ENCODE data around the gene HDGFL3. TPM values are rescaled to one million over a fixed set of nuclear protein-coding genes. Genes with fewer than 3 reads are reported as not detected.

Gene HDGFL3
- total and polyA plus RNA-seq, 4 donors = 28.0 to 68.4 (median 66.7) TPM

- intact Hi-C loops (cut with DNase I) = no loop called here
- no peaks in the 10 kb centered on the region for H3K36me3 ChIP-seq (ENCODE audit: control insufficient read depth in 1 of 2, insufficient read depth in 2 of 2, low read length in 1 of 2)
- DNase-seq = no peak
- no peak for ATAC-seq (ENCODE audit: low FRiP score)
- H3K4me3 ChIP-seq (ENCODE audit: low read length in 2 of 2) = no peak overlapping the region
- H3K4me1 ChIP-seq (ENCODE audit: control insufficient read depth in 1 of 2, insufficient read depth in 2 of 2, low read length in 2 of 2) = no peaks in the 10 kb centered on the region
- H3K27ac ChIP-seq (ENCODE audit: low read depth in 1 of 2, low read length in 2 of 2) = no peak overlapping the region
- no peaks in the 10 kb centered on the region for H3K9me3 ChIP-seq (ENCODE audit: control insufficient read depth, low read length)
- 87 to 90% methylated on average over 4 of the region's 4 CpGs for WGBS, 2 donors
- no peaks in the 10 kb centered on the region for H3K27me3 ChIP-seq (ENCODE audit: control insufficient read depth in 1 of 2, insufficient read depth in 2 of 2, low read length in 1 of 2)
Observed at GRCh38 chr15:83132861-83133523, 74.6 kb downstream of the HDGFL3 start.

- H3K36me3 ChIP-seq (ENCODE audit: control insufficient read depth in 1 of 2, insufficient read depth in 2 of 2, low read length in 1 of 2) = no peaks in the 10 kb centered on the region
- H3K27ac ChIP-seq (ENCODE audit: low read depth in 1 of 2, low read length in 2 of 2) = no peak overlapping the region
- 84 to 92% methylated on average over 2 of the region's 2 CpGs for WGBS, 2 donors
- H3K4me3 ChIP-seq (ENCODE audit: low read length in 2 of 2) = no peak overlapping the region
- no peak for ATAC-seq (ENCODE audit: low FRiP score)
- H3K4me1 ChIP-seq (ENCODE audit: control insufficient read depth in 1 of 2, insufficient read depth in 2 of 2, low read length in 2 of 2) = no peaks in the 10 kb centered on the region
- H3K27me3 ChIP-seq (ENCODE audit: control insufficient read depth in 1 of 2, insufficient read depth in 2 of 2, low read length in 1 of 2) = no peaks in the 10 kb centered on the region
- no peaks in the 10 kb centered on the region for H3K9me3 ChIP-seq (ENCODE audit: control insufficient read depth, low read length)
- intact Hi-C loops (cut with DNase I) = no loop called here
- DNase-seq = no peak
Observed at GRCh38 chr15:83129791-83130190, 77.8 kb downstream of the HDGFL3 start.

GRCh38 chr15:83127547-83128150 is 80.0 kb downstream of the HDGFL3 start:
- no peak overlapping the region for H3K27ac ChIP-seq (ENCODE audit: low read depth in 1 of 2, low read length in 2 of 2)
- DNase-seq = no peak
- WGBS, 2 donors = 45% methylated on average over 3 of the region's 3 CpGs
- intact Hi-C loops (cut with DNase I) = no loop called here
- no peaks in the 10 kb centered on the region for H3K4me1 ChIP-seq (ENCODE audit: control insufficient read depth in 1 of 2, insufficient read depth in 2 of 2, low read length in 2 of 2)
- no peaks in the 10 kb centered on the region for H3K27me3 ChIP-seq (ENCODE audit: control insufficient read depth in 1 of 2, insufficient read depth in 2 of 2, low read length in 1 of 2)
- H3K4me3 ChIP-seq (ENCODE audit: low read length in 2 of 2) = no peak overlapping the region
- H3K9me3 ChIP-seq (ENCODE audit: control insufficient read depth, low read length) = no peaks in the 10 kb centered on the region
- ATAC-seq (ENCODE audit: low FRiP score) = no peak
- no peaks in the 10 kb centered on the region for H3K36me3 ChIP-seq (ENCODE audit: control insufficient read depth in 1 of 2, insufficient read depth in 2 of 2, low read length in 1 of 2)

GRCh38 chr15:83123529-83123928 is 84.1 kb downstream of the HDGFL3 start:
- no peaks in the 10 kb centered on the region for H3K9me3 ChIP-seq (ENCODE audit: control insufficient read depth, low read length)
- intact Hi-C loops (cut with DNase I) = no loop called here
- no peaks in the 10 kb centered on the region for H3K27me3 ChIP-seq (ENCODE audit: control insufficient read depth in 1 of 2, insufficient read depth in 2 of 2, low read length in 1 of 2)
- 95 to 98% methylated on average over 1 of the region's 1 CpG for WGBS, 2 donors
- no peaks in the 10 kb centered on the region for H3K36me3 ChIP-seq (ENCODE audit: control insufficient read depth in 1 of 2, insufficient read depth in 2 of 2, low read length in 1 of 2)
- H3K27ac ChIP-seq (ENCODE audit: low read depth in 1 of 2, low read length in 2 of 2) = no peak overlapping the region
- H3K4me3 ChIP-seq (ENCODE audit: low read length in 2 of 2) = no peak overlapping the region
- DNase-seq = no peak
- no peaks in the 10 kb centered on the region for H3K4me1 ChIP-seq (ENCODE audit: control insufficient read depth in 1 of 2, insufficient read depth in 2 of 2, low read length in 2 of 2)
- ATAC-seq (ENCODE audit: low FRiP score) = no peak

GRCh38 chr15:83119968-83120581 is 87.5 kb downstream of the HDGFL3 start:
- no peaks in the 10 kb centered on the region for H3K9me3 ChIP-seq (ENCODE audit: control insufficient read depth, low read length)
- no peaks in the 10 kb centered on the region for H3K27me3 ChIP-seq (ENCODE audit: control insufficient read depth in 1 of 2, insufficient read depth in 2 of 2, low read length in 1 of 2)
- WGBS, 2 donors = 79 to 81% methylated on average over 9 of the region's 9 CpGs
- no peak overlapping the region for H3K27ac ChIP-seq (ENCODE audit: low read depth in 1 of 2, low read length in 2 of 2)
- ATAC-seq (ENCODE audit: low FRiP score) = no peak
- H3K4me1 ChIP-seq (ENCODE audit: control insufficient read depth in 1 of 2, insufficient read depth in 2 of 2, low read length in 2 of 2) = no peaks in the 10 kb centered on the region
- no peak overlapping the region for H3K4me3 ChIP-seq (ENCODE audit: low read length in 2 of 2)
- intact Hi-C loops (cut with DNase I) = no loop called here
- no peaks in the 10 kb centered on the region for H3K36me3 ChIP-seq (ENCODE audit: control insufficient read depth in 1 of 2, insufficient read depth in 2 of 2, low read length in 1 of 2)
- DNase-seq = no peak

GRCh38 chr15:83118968-83119367 is 88.7 kb downstream of the HDGFL3 start:
- Histone ChIP-seq H3K36me3 (ENCODE audit: control insufficient read depth in 1 of 2, insufficient read depth in 2 of 2, low read length in 1 of 2) (no peaks in the 10 kb centered on the region), H3K4me1 (ENCODE audit: control insufficient read depth in 1 of 2, insufficient read depth in 2 of 2, low read length in 2 of 2) (no peaks in the 10 kb centered on the region), H3K27ac (ENCODE audit: low read depth in 1 of 2, low read length in 2 of 2) (no peak overlapping the region), H3K4me3 (ENCODE audit: low read length in 2 of 2) (no peak overlapping the region), H3K27me3 (ENCODE audit: control insufficient read depth in 1 of 2, insufficient read depth in 2 of 2, low read length in 1 of 2) (no peaks in the 10 kb centered on the region), H3K9me3 (ENCODE audit: control insufficient read depth, low read length) (no peaks in the 10 kb centered on the region)
- intact Hi-C loops (cut with DNase I) = no loop called here
- ATAC-seq (ENCODE audit: low FRiP score) = no peak
- 80 to 84% methylated on average over 4 of the region's 4 CpGs for WGBS, 2 donors
- DNase-seq = no peak

GRCh38 chr15:83118291-83118827 is 89.3 kb downstream of the HDGFL3 start:
- intact Hi-C loops (cut with DNase I) = no loop called here
- WGBS, 2 donors = 77 to 80% methylated on average over 6 of the region's 6 CpGs
- Histone ChIP-seq H3K36me3 (ENCODE audit: control insufficient read depth in 1 of 2, insufficient read depth in 2 of 2, low read length in 1 of 2) (no peaks in the 10 kb centered on the region), H3K4me3 (ENCODE audit: low read length in 2 of 2) (no peak overlapping the region), H3K9me3 (ENCODE audit: control insufficient read depth, low read length) (no peaks in the 10 kb centered on the region), H3K27ac (ENCODE audit: low read depth in 1 of 2, low read length in 2 of 2) (no peak overlapping the region), H3K4me1 (ENCODE audit: control insufficient read depth in 1 of 2, insufficient read depth in 2 of 2, low read length in 2 of 2) (no peaks in the 10 kb centered on the region), H3K27me3 (ENCODE audit: control insufficient read depth in 1 of 2, insufficient read depth in 2 of 2, low read length in 1 of 2) (no peaks in the 10 kb centered on the region)
- no peak for DNase-seq
- no peak for ATAC-seq (ENCODE audit: low FRiP score)

- intact Hi-C loops (cut with DNase I) = no loop called here
- no peak for ATAC-seq (ENCODE audit: low FRiP score)
- Histone ChIP-seq H3K9me3 (ENCODE audit: control insufficient read depth, low read length) (no peaks in the 10 kb centered on the region), H3K27ac (ENCODE audit: low read depth in 1 of 2, low read length in 2 of 2) (no peak overlapping the region), H3K27me3 (ENCODE audit: control insufficient read depth in 1 of 2, insufficient read depth in 2 of 2, low read length in 1 of 2) (no peaks in the 10 kb centered on the region), H3K4me3 (ENCODE audit: low read length in 2 of 2) (no peak overlapping the region), H3K36me3 (ENCODE audit: control insufficient read depth in 1 of 2, insufficient read depth in 2 of 2, low read length in 1 of 2) (no peaks in the 10 kb centered on the region), H3K4me1 (ENCODE audit: control insufficient read depth in 1 of 2, insufficient read depth in 2 of 2, low read length in 2 of 2) (no peaks in the 10 kb centered on the region)
- no peak for DNase-seq
- 90 to 92% methylated on average over 11 of the region's 11 CpGs for WGBS, 2 donors
Observed at GRCh38 chr15:83115831-83116565, 91.6 kb downstream of the HDGFL3 start.
